Endothelial cell of umbilical vein (primary cell): Measurements from ENCODE around the gene SLC30A3. TPM values are rescaled to one million over a fixed set of nuclear protein-coding genes. Genes with fewer than 3 reads are reported as not detected.

Source experiments
- BruUV-seq: library from RNA; stranded (reverse); fragments of 400-500 nt; replicated peaks from 2 replicates; lab custom pipeline; 2021; lab: Mats Ljungman, UMichigan
- CTCF ChIA-PET: fragments of 300-600, 350-600 bp; sonication (Branson Sonifier 250); formaldehyde crosslinking; loops from one replicate; lab custom pipeline; 2021; ENCODE audit warnings: antibody characterized with exemption, inconsistent platforms; lab: Charles Lee
- POLR2A ChIA-PET: fragments of 300-600, 350-600 bp; sonication (Branson Sonifier 250); formaldehyde crosslinking; loops from one replicate; lab custom pipeline; 2021; ENCODE audit warnings: antibody characterized with exemption, inconsistent platforms; lab: Charles Lee
- DNase-seq: peaks from one replicate; pipeline ENCODE4 v3.0.0-alpha.2; 2011; ENCODE audit warnings: low read depth, low spot score
- FAIRE-seq: peaks from 2 replicates; lab custom pipeline; 2011; peaks lifted over from hg19 to GRCh38; lab: Jason Lieb, UNC
- H2AFZ ChIP-seq: 2 replicates; pipeline ENCODE4 v1.6.0; 2012; ENCODE audit warnings: low read depth, low read length, control low read depth, inconsistent platforms
- H3K27ac ChIP-seq: 2 replicates; pipeline ENCODE4 v1.5.1; 2011; ENCODE audit warnings: low read depth, mild to moderate bottlenecking, control low read depth, low read length, moderate library complexity; ENCODE audit not compliant: insufficient read depth
- H3K27me3 ChIP-seq, 2 experiments: 2 replicates each; pipeline versions ENCODE4 v1.6.0 to v1.6.1; 2011; ENCODE audit warnings: low read length in 2 of 2, mixed read lengths in 1 of 2; ENCODE audit not compliant: control insufficient read depth in 2 of 2, insufficient read depth in 2 of 2
- H3K36me3 ChIP-seq, 2 experiments: 2 replicates in 1 of 2; 3 replicates in 1 of 2; pipeline ENCODE4 v1.5.1; 2011; ENCODE audit warnings: low read length in 2 of 2, mild to moderate bottlenecking in 1 of 2, moderate library complexity in 1 of 2; ENCODE audit not compliant: control insufficient read depth in 2 of 2, insufficient read depth in 2 of 2; ENCODE audit errors: extremely low read depth in 1 of 2
- H3K4me1 ChIP-seq: 3 replicates; pipeline ENCODE4 v1.5.1; 2011; ENCODE audit warnings: mild to moderate bottlenecking, low read length; ENCODE audit not compliant: control insufficient read depth, insufficient read depth; ENCODE audit errors: extremely low read depth
- H3K4me2 ChIP-seq: 2 replicates; pipeline ENCODE4 v1.6.1; 2011; ENCODE audit warnings: low read length, control low read depth, mixed read lengths; ENCODE audit not compliant: insufficient read depth
- H3K4me3 ChIP-seq, 3 experiments: fragments of 200-600 bp in 1 of 3; sonication (generic), shearing (Covaris generic) in 1 of 3; replicated peaks in 1 of 3; 2 replicates each; pipeline ENCODE4 v1.5.1; 2011 to 2016; ENCODE audit warnings: control low read depth in 3 of 3, low read length in 3 of 3, mild to moderate bottlenecking in 2 of 3, inconsistent platforms in 1 of 3, low read depth in 1 of 3, moderate library complexity in 1 of 3; ENCODE audit not compliant: insufficient read depth in 1 of 3
- H3K79me2 ChIP-seq: 2 replicates; pipeline ENCODE4 v1.6.0; 2012; ENCODE audit warnings: low read length, inconsistent platforms; ENCODE audit not compliant: control insufficient read depth, insufficient read depth
- H3K9ac ChIP-seq: replicated peaks from 2 replicates; pipeline ENCODE3; 2011; ENCODE audit warnings: low read length, control low read depth; ENCODE audit not compliant: insufficient read depth; ENCODE audit errors: extremely low read depth
- H3K9me1 ChIP-seq: replicated peaks from 3 replicates; pipeline ENCODE4 v1.6.0; 2011; ENCODE audit warnings: mild to moderate bottlenecking, low read length; ENCODE audit not compliant: control insufficient read depth, insufficient read depth; ENCODE audit errors: extremely low read depth
- H3K9me3 ChIP-seq: replicated peaks from 2 replicates; pipeline ENCODE4 v1.5.1; 2012; ENCODE audit warnings: low read length, inconsistent platforms; ENCODE audit not compliant: control insufficient read depth, insufficient read depth
- H4K20me1 ChIP-seq: replicated peaks from 2 replicates; pipeline ENCODE3; 2011; ENCODE audit warnings: mild to moderate bottlenecking, low read length; ENCODE audit not compliant: control insufficient read depth, insufficient read depth; ENCODE audit errors: extremely low read depth
- EZH2 ChIP-seq: IDR thresholded peaks from 2 replicates; pipeline ENCODE4 v1.6.1; 2012; ENCODE audit warnings: borderline replicate concordance, low read depth, mild to moderate bottlenecking, moderate library complexity, low read length, inconsistent platforms; ENCODE audit not compliant: severe bottlenecking
- FOS ChIP-seq: IDR thresholded peaks from 2 replicates; pipeline ENCODE4 v1.6.1; 2011; ENCODE audit warnings: mild to moderate bottlenecking, low read length, moderate library complexity, borderline replicate concordance; ENCODE audit not compliant: insufficient read depth
- GATA2 ChIP-seq: IDR thresholded peaks from 2 replicates; pipeline ENCODE4 v1.7.0; 2011; ENCODE audit warnings: low read depth, mild to moderate bottlenecking, moderate library complexity, mixed read lengths, low read length; ENCODE audit not compliant: insufficient read length, insufficient read depth
- JUN ChIP-seq: IDR thresholded peaks from 2 replicates; pipeline ENCODE4 v1.6.1; 2011; ENCODE audit warnings: borderline replicate concordance, low read depth; ENCODE audit not compliant: insufficient read length, insufficient read depth
- MYC ChIP-seq: IDR thresholded peaks from one replicate; pipeline ENCODE4 v1.6.1; 2011; ENCODE audit warnings: mild to moderate bottlenecking, low read depth, low read length
- POLR2A ChIP-seq: IDR thresholded peaks from 2 replicates; pipeline ENCODE4 v1.6.1; 2012; ENCODE audit warnings: low read depth, mild to moderate bottlenecking, control low read depth, low read length
- POLR2AphosphoS5 ChIP-seq: IDR thresholded peaks from 2 replicates; pipeline ENCODE4 v1.6.1; 2012; ENCODE audit warnings: low read depth, mild to moderate bottlenecking, control low read depth, low read length, moderate library complexity; ENCODE audit not compliant: insufficient read depth
- dilution Hi-C: fragments of 300-500 bp; cut with MboI; formaldehyde crosslinking; loops from one replicate; pipeline ENCODE4 v1.15.0; 2019; ENCODE audit warnings: low sequenced_read_pairs; ENCODE audit not compliant: extremely low pct_ligation_motif_present
- intact Hi-C: fragments of 100-400 bp; cut with micrococcal nuclease; formaldehyde crosslinking; loops from one replicate; pipeline ENCODE4 v1.10.0; 2022
- polyA plus RNA-seq, 4 experiments: library from polyadenylated mRNA; depleted of rRNA in 3 of 4; stranded (reverse) in 3 of 4; unstranded in 1 of 4; fragments of >200 nt; gene quantifications; 2 replicates each; pipeline versions ENCODE4 v1.2.1 to v1.2.3, GENCODE V29; 2011 to 2012; ENCODE audit warnings: missing spikeins in 1 of 4
- total RNA-seq: library from RNA; stranded (reverse); gene quantifications from 2 replicates; pipeline ENCODE4 v1.2.3, GENCODE V29; 2021
- TF ChIP-seq, protein P1 (sequence below), 2 donors: IDR thresholded peaks; 1 replicate in 1 of 2; 2 replicates in 1 of 2; pipeline ENCODE4 v1.5.1; 2011; ENCODE audit warnings: low read length in 2 of 2, mild to moderate bottlenecking in 2 of 2, moderate library complexity in 2 of 2, control low read depth in 1 of 2, inconsistent platforms in 1 of 2, low read depth in 1 of 2; ENCODE audit not compliant: insufficient read depth in 1 of 2; ENCODE audit errors: extremely low read depth in 1 of 2
- TF ChIP-seq, protein P2 (sequence below): IDR thresholded peaks from 2 replicates; pipeline ENCODE4 v1.6.1; 2011; ENCODE audit not compliant: insufficient read depth, insufficient read length

Gene SLC30A3
- total and polyA plus RNA-seq, 2 donors (not counting 3 experiments of a cell fraction or from before 2014, with no cell fraction given), result 16.7 to 63.9 TPM

DNA sequence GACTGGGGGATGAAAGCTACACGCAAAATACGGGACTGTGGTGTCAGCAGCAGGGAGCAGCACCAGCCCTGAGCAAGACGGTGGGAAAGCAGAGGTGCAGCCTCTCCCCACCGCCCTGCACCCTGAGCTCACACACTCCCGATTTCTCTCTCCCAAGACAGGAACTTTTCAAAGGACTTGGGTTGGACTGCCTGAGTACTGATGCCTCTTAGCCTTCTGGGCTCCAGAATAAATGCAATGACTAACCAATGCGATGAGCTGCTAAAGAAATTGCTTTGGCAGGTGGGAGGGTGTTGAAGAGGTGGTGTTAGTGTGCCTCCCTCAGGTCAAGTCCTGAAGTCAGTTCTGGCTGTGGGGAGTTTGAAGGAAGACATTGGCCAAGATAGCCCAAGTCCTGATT, 29.0 kb upstream of the SLC30A3 start:
- FAIRE-seq (no peak), DNase-seq (no peak)
- TF ChIP-seq POLR2AphosphoS5, result no peak
- TF ChIP-seq, protein P1, sequence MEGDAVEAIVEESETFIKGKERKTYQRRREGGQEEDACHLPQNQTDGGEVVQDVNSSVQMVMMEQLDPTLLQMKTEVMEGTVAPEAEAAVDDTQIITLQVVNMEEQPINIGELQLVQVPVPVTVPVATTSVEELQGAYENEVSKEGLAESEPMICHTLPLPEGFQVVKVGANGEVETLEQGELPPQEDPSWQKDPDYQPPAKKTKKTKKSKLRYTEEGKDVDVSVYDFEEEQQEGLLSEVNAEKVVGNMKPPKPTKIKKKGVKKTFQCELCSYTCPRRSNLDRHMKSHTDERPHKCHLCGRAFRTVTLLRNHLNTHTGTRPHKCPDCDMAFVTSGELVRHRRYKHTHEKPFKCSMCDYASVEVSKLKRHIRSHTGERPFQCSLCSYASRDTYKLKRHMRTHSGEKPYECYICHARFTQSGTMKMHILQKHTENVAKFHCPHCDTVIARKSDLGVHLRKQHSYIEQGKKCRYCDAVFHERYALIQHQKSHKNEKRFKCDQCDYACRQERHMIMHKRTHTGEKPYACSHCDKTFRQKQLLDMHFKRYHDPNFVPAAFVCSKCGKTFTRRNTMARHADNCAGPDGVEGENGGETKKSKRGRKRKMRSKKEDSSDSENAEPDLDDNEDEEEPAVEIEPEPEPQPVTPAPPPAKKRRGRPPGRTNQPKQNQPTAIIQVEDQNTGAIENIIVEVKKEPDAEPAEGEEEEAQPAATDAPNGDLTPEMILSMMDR (IDR thresholded peaks at IDR 0.05; ENCODE audit: extremely low read depth in 1 of 2, insufficient read depth in 1 of 2, low read depth in 1 of 2, low read length in 2 of 2), result peak in 1 of 2 donors; percentile 6
- no peak for TF ChIP-seq POLR2A
- Histone ChIP-seq H3K36me3 (no peaks in the 10 kb centered on the region), H3K4me3 (no peak overlapping the region), H3K9ac (no peak overlapping the region), H2AFZ (no peak overlapping the region), H3K27ac (no peak overlapping the region), H3K9me1 (no peaks in the 10 kb centered on the region), H3K4me2 (no peak overlapping the region), H4K20me1 (no peaks in the 10 kb centered on the region), H3K9me3 (no peaks in the 10 kb centered on the region), H3K4me1 (peaks cover 44% of the 10 kb centered on the region), H3K27me3 (no peaks in the 10 kb centered on the region), H3K79me2 (no peaks in the 10 kb centered on the region)
- BruUV-seq, result no TSS peak
- POLR2A ChIA-PET, result interaction anchor here (0.5 kb wide), 1 partner anchor 275 kb away, joined by 3 read pairs; no protein-coding TSS in a partner anchor
- dilution Hi-C loops, result no loop called here
- intact Hi-C loops, result no loop called here
- CTCF ChIA-PET, result interaction anchor here (1.6 to 7.2 kb wide), 4 partner anchors 11 to 28 kb away, joined by 6 to 107 read pairs (median 50); partner anchors contain the start of genes SLC30A3 and TRIM54

DNA sequence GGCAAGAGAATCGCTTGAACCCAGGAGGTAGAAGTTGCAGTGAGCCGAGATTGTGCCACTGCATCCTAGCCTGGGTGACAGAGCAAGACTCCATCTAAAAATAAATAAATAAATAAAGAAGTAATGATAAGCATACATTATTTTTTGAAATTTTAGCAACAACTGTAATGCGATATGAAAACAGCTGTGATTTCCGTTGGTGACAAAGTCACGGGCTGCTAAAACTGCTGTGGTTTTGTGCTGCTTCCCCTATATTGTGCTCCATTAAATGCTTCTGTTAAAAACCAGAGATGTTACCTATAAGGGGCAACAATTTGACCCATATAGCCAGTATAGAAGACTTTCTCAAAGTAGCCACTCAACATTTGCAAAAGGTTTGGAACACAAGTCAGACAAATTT, 27.7 kb upstream of the SLC30A3 start:
- Histone ChIP-seq H3K27ac (no peak overlapping the region), H3K9me3 (no peaks in the 10 kb centered on the region), H2AFZ (no peak overlapping the region), H4K20me1 (no peaks in the 10 kb centered on the region), H3K79me2 (no peaks in the 10 kb centered on the region), H3K9ac (no peak overlapping the region), H3K9me1 (no peaks in the 10 kb centered on the region), H3K27me3 (no peaks in the 10 kb centered on the region), H3K36me3 (no peaks in the 10 kb centered on the region), H3K4me3 (no peak overlapping the region), H3K4me2 (no peak overlapping the region), H3K4me1 (peaks cover 44% of the 10 kb centered on the region)
- no TSS peak for BruUV-seq
- intact Hi-C loops, result no loop called here
- DNase-seq (no peak), FAIRE-seq (no peak)
- no peak for TF ChIP-seq EZH2
- no peak for TF ChIP-seq FOS
- TF ChIP-seq POLR2A, result no peak
- TF ChIP-seq, protein P1 (IDR thresholded peaks at IDR 0.05; ENCODE audit: extremely low read depth in 1 of 2, insufficient read depth in 1 of 2, low read depth in 1 of 2, low read length in 2 of 2), result no peak
- TF ChIP-seq JUN, result no peak
- TF ChIP-seq POLR2AphosphoS5, result no peak
- TF ChIP-seq GATA2, result no peak
- TF ChIP-seq, protein P2, sequence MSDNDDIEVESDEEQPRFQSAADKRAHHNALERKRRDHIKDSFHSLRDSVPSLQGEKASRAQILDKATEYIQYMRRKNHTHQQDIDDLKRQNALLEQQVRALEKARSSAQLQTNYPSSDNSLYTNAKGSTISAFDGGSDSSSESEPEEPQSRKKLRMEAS, result no peak
- TF ChIP-seq MYC, result no peak
- ChIA-PET CTCF (interaction anchor here (1.1 to 7.2 kb wide), 2 partner anchors 9 to 12 kb away, joined by 3 to 107 read pairs; partner anchors contain the start of gene TRIM54), POLR2A (no interaction called here)
- dilution Hi-C loops, result no loop called here
